HG03066 (cell line): ENCODE measurements around the gene CTIF.

Experiments used
- ATAC-seq: cut with Tn5 transposase; IDR thresholded peaks from one replicate; pipeline ENCODE4 v1.9.1; 2021; ENCODE audit warnings: low read depth; ENCODE audit not compliant: unreplicated experiment

CTIF gene

DNA sequence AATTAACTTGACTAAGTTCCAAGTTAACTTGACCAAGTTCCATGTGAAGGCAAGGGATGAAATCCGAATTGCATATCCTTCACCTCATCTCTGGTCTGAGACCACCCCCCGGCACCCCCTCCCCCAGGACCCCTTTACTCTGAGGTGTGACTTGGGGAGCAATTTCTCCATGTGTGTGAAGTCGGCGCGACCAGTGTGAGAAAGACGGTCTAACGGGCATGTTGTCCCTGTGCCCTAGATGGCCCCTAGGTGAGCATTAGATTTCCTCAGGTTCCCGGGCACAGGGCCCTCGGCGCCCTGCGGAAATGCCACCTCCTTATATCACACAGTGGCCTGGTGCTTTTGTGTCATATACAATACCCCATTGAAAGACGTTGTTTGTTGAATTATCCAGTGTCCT is 137.1 kb downstream of the CTIF start:
- ATAC-seq = no peak

DNA sequence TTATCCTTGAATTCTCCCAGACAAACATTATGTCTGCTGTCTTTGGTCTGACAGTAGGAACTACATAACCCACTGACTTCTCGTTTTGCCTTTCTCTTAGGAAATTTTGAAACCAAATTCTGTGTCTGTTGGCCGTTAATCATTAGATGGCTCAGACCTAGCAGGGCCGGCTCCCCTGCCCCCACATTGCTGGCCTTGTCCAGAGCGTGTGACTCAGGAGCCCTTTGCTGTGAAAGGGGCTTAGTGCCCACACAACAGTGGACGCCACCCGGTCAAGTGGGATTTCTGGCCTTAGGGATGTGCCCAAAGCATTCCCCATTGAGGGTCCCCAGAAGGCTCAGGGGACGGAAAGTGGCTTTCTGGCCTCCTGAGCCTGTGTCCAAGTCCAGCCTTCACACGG is 137.5 kb downstream of the CTIF start:
- ATAC-seq = no peak

DNA sequence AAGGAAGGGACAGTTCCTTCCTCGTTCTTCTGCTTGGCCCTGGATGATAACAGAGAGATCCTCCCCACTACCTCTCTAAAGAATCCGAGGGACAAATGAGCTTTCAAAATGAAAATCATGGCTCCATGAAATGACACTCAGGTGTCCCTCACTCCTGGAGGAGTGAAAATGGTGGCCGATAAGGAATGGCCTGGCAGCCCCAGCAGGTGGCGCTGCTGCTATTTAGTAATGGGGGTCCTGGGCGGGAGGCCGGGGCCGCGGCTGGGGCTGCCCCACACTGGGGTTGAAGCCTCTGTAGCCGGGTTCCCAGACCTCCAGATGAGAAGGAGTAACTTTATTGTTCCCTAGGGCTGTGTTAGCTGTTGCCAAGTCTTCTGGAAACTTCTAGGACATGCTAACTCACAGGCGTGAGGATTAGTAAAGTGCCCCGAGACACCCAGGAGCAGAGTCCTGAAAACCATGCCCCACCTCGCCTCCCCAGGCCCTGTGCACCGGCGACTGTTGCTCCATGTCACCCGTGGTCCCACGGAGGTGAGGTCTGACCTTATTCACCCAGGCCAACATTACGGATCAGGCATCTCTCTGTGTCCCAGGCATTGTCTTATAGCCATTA is 138.0 kb downstream of the CTIF start:
- ATAC-seq = peak; percentile 57

DNA sequence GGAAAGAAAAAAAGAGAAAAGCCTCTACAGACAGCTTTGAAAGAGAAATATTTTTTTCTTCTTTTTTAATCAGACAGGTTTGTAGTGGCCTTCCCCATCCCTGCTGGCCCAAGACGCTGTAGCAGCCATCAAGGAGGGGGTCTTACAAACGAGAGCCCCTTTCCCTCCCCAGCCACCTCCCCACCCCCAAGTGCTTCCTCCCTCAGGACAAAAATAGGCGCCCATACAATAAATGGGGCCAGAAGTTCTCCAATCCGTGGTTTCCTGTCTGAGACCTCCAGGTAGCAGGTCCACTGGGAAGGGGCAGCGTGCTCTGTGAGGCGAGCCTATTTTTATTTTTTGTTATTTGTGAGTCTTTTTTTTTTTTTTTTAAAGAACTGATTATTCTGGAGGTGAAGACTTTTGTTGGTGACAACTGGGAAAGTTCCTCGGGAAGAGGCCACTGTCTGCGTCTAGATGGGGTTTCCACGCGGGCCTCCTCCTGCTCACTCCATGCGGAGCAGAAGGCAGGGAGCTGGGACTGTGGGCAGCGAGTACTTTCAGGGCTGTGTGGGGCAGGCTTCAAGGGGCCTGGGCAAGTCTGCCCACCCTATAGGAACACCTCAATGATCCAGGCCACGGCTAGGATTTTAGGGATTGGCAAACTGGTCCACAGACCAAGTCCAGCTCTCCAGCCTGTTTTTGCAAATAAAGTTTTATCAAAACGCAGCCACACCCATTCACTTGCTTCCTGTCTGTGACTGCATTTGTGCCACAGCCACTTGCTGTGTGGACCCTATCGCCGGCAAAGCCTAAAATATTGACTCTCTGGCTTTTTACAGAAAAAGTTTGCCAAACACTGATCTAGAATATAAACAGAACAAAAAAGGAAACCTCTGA is 139.6 kb downstream of the CTIF start:
- ATAC-seq = no peak

DNA sequence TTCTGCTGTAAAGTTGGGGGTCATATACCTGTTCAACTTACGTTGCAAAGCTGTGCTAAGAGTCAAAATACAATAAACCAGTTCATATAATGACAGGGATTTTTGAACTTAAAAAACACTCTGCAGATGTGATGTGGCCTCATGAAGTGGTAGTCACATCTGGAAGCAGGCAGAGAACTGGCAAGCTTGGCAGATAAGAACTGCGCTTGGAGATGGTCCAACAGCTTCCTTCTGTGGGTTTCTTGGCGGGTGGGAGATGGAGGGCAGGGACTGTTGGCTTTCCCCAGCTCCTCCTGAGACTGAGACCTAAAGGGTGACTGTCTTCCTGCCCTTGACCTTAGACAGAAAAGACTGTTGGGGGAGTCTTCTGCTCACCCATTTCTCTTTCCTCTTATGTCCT is 140.4 kb downstream of the CTIF start:
- ATAC-seq = no peak

DNA sequence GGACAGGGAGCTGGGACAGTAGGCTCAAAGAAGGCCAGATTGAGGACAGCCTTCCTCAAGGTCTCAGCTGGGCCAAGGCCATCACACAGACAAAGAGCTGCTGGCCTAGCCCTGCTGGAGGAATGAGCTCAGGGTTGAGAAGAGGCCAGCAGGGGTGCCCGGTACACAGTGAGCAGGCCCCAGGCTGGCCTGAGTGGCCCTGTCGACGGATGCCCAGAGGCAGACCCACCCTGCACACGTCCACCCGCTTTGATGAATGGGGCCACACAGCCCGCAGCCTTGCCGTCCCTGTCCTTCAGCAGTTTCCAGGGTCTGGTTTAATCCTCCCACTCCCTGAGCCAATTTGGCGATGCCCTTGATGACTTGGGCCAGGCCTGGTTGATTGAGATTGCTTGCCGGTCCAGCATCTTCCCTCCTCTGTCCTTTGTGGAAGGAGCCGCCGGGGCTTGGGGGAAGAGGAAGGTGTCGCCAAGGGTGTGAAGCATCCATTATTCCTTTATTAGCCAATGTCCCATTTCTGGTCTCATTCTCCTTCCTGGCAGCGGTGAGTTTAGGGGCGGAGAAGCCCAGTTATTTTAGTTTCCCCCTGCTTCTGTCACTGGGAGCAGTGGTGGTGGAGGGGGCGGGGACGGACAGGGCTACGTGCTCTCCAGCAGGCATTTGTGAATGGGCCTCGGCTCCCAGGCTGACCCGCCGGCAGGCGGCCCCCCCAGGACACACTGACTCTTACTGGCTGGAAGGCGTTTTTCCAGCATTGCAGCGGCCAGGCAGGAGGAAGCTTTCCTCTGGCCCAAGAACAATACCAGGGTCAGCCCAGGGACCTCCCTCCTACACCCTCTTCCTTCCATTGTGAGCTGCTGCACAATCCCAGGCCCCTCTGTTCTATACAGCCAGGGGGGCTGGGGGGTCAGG is 141.8 kb downstream of the CTIF start:
- ATAC-seq = no peak

DNA sequence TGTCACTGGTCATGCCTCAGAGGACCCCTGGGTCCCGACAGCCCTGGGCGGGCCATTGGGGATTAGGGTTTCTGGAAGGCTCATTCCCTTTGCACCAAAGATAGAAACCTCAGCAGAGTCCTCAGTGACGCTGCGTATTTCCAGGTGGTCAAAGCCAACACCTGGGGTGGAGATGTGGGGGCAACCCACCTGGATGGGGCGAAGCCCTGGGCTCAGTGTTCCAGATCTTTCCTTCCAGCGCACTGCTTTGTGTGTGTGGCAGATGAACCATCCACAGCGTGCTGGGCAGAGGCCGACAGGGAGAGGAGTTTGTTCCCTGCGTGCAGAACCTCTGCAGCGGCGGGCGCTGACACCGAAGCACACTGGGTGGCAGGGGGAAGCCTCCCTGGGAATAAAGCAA is 143.9 kb downstream of the CTIF start:
- ATAC-seq = no peak

DNA sequence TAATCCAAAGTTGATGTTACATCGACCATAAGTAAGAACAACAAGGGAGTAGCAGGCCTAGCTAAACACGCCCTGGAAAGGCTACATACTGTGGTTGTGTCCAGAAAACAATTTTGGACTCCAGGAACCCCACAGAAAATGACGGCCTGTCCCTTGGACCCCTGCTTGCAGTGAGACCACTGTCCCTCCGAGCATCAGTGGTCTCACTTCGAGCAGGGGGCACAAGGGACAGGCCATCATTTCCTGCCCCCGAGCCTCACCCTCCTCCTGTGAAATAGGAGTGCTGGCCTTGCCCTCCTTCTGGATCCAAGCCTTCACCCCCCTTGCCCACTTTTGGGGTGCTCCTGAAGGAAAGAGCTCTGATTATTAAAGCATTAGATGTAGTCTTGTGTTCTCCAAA is 144.4 kb downstream of the CTIF start:
- ATAC-seq = no peak

DNA sequence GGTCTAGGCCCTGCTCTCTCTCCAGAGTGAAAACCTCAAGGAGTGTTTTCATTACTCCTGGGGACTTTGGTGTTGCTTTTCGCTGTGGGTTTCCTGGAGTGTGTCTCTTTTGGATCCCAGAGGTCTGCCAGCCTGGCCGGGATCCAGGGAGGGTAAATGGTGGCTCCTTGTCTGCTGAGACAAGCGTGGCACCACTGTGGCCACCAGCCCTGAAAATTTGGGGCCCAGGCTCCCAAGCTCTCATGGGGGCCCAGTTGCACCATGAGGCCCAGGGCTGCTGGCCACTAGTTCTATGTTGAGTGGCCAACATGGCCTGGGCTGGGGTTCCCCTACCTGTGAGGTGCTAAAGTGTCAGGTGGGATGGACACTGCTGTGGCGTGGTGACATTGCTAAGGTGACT is 144.8 kb downstream of the CTIF start:
- no peak for ATAC-seq

DNA sequence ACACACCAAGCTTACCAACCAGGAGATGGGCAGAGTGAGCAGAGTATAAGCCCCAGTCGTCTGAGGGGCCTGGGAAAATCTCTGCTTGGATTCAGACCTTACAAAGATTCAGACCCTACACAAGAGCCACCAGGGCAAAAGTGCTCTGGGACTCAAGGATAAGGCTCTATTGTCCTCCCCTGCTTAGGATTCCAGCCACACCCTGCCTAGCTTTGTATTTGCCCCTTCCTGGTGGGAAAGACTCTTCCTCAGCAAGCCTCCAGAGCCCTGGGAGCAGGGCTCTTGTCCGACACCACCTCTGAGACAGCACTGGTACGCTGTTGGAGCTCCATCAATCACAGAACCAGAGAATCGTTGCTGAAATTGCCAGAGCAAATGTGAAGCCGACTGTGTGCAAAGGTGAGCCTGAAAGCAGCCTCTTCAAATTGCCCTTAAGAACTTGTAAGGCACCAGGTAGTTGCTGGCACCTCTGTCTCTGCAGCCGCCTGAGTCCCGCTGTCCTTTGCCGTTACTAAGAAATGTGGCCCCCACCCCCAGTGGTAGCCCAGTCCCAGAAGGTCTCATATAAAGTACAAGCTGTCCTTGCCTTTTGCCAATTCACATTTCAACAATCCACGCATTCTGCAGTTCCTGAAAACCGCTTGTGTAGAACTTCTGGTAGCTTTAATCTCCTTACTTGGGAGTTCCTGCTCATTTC is 148.7 kb downstream of the CTIF start:
- no peak for ATAC-seq

DNA sequence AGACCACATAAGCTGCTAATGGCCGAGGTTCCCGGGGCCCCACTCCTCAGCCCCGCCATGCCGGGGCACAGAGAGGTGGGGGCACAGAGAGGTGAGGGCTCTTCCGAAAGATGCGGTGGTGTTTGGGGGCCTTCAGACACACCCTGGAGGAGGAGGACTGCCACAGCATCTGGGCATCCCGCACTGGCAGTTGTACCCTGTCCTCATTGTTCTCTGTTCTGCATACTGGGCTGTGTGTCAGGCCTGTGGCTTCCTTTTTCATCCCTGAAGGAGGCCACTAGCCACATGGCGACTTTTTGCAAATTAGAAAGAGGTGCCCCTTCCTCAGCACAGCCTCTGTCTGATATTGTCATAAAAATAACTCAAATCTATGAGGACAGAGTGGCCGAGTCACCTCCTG is 150.1 kb downstream of the CTIF start:
- no peak for ATAC-seq

DNA sequence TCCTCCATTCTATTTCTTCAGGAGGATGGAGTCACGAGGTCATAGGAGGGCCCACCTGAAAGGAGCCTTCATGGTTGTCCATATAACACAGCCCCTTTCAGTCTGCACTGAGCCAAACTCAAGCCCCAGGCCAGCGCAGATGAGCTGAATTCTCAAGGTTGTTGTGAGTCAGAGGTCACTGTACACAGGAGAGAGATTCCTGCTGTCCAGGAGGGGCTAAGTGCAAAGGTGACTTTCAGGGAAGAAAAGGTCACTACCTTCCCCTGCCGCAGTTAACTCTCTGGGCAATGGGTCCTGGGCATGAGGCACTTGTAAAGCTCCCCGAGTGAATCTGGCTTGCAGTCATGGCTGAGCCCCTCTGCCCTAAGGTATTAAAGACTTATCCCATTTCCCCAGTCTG is 150.7 kb downstream of the CTIF start:
- no peak for ATAC-seq

DNA sequence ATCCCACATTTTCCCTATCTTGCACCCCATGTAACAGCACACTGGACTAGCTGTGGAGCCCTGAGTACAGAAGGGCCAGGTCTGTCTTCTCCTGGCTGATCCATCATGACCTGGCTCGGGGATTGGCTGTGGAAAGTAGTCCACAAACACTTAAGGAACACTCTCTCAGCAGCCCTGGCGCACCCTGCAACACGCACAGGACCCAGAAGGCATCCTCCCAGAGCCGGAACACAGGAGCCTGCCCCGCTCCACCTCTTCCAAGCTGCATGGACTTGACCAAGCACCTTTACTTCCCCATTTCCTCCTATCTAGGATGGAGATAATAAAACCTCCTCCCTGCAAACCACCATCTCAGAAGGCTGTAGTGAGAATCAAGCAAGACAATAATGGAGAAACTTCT is 151.7 kb downstream of the CTIF start:
- ATAC-seq = no peak

DNA sequence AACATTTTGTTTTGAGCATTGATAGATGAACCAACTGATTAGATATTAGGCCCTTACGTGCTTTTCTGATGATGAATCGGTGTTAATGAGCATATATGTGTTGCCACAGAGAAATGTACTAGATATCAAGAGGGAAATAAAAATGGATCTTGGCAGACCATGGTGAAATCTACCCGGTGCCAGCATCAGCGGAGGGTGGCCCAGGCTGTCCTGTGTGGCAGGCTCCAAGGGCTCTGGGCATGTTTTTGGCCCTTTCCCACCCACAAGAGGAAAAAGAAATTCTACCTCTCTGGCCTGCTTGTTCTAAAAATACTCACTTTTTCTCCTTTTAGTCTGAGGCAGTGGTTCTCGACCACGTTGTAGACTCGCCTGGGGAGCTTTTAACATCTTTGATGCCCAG is 154.2 kb downstream of the CTIF start:
- ATAC-seq = no peak

DNA sequence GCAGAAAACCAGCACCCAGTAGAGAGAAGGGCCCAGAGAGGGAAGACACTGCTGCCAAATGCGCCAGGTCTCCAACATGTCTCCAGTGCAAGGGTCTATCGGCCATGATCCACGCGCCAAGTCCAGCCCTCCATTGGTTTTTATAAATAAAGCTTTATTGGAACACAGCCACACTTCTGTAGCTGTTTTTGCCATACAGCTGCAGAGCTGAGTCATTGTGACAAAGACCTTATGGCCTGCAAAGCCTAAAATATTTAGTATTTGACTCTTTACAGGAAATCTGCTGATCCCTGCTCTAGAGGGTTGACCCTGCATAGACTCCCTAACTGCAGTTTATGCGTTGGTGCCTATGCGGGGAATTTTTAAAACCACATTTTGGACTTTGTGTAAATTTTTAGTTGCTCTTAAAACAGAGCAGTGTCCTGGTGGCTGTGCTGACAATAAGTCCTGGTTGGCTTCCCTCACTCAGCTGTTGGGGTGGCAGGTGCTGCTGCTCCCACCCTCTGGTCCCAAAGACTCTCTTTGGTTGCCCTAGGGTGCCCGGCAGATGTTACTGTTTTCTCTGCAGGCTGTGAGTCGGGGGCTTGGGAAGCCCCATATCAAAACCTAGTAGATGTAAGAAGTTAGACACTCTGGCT is 154.9 kb downstream of the CTIF start:
- no peak for ATAC-seq

DNA sequence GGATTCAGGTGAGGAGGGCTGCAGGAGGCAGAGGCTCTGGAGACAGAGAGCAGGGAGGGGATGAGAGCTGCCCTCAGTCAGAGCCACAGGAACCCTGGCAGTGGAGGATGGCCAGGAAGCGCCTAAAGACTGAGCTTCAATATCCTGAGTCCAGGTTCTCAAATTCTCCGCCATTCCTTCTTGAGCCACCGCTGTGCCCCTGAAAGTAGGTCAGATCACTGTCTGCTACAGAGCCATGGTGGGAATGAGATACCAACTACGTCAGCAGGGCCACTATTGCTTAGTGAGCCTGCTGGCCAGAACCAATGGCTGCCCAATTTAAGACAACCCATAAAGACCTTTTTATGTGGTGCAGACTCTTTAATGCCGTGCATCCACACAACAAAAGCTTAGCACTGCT is 155.5 kb downstream of the CTIF start:
- no peak for ATAC-seq

DNA sequence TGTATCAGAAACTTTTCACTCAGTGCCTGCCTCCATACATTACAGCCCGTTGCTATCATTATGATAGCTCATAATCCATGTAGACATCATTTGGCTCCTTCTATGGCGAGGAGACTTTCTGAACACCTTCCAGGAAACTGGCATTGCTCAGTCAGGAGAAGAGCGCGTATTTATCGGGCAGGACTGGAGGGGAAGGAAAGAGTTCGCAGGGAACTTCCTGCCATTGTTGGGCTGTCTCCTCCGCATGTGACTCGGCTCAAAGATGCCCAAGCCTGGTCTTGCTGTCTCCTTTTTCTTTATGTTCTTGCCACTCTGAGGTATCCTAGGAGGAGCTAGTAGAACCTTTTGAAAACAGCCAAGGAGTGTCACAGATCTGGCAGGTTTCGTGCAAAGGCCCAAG is 156.8 kb downstream of the CTIF start:
- no peak for ATAC-seq

DNA sequence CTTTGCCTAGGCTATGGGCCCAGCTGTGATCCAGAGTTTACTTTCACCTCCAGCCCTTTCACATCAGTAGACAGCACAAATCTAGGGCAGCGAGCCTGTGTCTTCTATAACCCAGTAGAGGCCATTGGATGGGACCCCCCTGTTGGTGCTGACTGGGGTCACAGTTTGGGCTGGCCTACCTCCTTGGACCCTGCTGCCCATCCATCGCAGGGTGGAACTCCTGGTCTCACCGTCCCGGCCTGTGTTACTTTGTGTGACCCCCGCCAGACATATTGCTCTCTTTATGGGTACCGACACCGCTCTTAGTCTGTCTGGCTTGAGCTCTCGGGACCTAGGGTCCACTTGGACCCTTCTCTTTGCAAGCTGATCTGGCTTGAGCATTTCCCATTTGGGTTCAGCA is 157.4 kb downstream of the CTIF start:
- ATAC-seq = no peak

DNA sequence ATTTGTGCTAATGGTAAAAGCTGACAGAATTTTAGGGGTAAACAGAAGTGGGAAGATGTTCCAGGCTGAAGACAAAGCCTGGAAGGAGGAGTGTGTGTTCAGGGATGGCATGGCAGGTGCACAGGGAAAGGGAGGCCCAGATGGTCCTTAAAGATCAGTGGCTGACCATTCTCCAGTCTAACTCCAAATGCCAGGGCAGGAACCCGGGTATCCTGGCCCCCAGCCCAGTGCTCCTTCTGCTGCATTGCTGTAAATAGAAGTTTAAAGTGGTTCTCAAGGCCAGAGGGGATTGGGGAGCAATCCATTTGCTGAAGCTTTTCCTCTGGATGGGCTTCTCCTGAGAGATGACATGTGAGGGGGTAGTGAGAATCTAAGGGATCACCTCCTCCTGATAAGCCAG is 158.6 kb downstream of the CTIF start:
- ATAC-seq = no peak

DNA sequence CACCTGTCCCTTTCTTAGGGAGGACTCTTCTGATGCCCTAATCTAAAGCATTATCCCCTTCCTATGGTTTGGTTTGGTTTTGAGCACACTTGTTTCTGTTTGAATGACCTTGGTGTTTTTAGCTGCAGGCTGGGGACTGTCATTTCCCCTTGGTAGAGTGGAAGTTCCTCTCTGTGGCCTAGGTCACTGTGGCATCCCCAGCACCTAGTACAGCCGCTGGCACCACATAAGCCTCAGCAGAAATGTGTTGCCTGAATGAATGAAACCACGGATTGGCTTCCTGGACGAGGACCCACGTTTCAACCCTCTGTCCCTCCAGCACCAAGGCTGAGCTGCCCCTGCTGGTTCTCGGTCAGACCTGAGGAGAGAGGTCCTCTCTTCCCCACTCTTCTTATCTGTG is 159.9 kb downstream of the CTIF start:
- ATAC-seq = no peak
